DND-41 (cell line): ENCODE measurements around the gene ABCG1.

Source experiments
- EZH2 ChIP-seq: IDR thresholded peaks from 3 replicates; pipeline ENCODE4 v1.6.1; 2012; ENCODE audit warnings: borderline replicate concordance, low read depth, mild to moderate bottlenecking, moderate library complexity, low read length, inconsistent platforms; ENCODE audit not compliant: severe bottlenecking
- TF ChIP-seq, protein P1 (sequence below): IDR thresholded peaks from 2 replicates; pipeline ENCODE4 v1.5.1; 2012; ENCODE audit warnings: borderline replicate concordance, low read length, moderate library complexity, mild to moderate bottlenecking; ENCODE audit not compliant: poor library complexity, severe bottlenecking; ENCODE audit errors: extremely low read depth

DNA sequence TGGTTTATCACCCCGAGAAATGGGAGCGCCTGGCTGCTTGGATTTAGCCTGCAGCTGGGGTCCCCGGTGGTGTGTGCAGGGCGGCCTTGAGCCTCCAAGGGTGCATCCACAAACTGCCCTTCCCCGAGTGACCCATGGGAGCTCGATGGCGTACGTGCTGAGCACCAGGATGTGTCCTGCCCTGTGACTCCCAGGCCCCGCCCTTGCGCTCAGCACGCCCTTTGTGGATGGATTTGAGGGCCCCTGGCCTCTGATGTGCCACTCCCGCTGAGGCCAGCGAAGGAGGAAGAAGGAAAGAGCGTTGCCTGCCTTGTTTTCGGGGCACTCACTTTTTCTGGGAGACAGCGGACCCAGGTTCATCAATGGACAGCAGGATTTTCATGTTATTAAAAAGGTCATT is 98.0 kb downstream of the ABCG1 start:
- no peak for TF ChIP-seq EZH2
- TF ChIP-seq, protein P1, sequence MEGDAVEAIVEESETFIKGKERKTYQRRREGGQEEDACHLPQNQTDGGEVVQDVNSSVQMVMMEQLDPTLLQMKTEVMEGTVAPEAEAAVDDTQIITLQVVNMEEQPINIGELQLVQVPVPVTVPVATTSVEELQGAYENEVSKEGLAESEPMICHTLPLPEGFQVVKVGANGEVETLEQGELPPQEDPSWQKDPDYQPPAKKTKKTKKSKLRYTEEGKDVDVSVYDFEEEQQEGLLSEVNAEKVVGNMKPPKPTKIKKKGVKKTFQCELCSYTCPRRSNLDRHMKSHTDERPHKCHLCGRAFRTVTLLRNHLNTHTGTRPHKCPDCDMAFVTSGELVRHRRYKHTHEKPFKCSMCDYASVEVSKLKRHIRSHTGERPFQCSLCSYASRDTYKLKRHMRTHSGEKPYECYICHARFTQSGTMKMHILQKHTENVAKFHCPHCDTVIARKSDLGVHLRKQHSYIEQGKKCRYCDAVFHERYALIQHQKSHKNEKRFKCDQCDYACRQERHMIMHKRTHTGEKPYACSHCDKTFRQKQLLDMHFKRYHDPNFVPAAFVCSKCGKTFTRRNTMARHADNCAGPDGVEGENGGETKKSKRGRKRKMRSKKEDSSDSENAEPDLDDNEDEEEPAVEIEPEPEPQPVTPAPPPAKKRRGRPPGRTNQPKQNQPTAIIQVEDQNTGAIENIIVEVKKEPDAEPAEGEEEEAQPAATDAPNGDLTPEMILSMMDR, result no peak
